Activated T-helper 1 cell treated with anti-CD3 and anti-CD28 coated beads, Interleukin-2, amount 50 U/mL, for 16 hours (primary cell): ENCODE data around the gene TMEM184B.
A peak's percentile ranks its signal among the peaks of the same experiment; 100 is the strongest.

Source experiments
- DNase-seq, 2 donors: peaks; one replicate each; pipeline ENCODE4 v3.0.0-alpha.2; 2020; ENCODE audit warnings: low read depth in 1 of 2, low spot score in 1 of 2

TMEM184B gene

GRCh38 chr22:38272373-38273134 lies at the start of gene TMEM184B:
TMEM184B (minus strand) TSS chr22:38273010; CDS start chr22:38247961, 25,049 bp downstream.
- DNase-seq, result peak; percentile 58 to 75

DNA sequence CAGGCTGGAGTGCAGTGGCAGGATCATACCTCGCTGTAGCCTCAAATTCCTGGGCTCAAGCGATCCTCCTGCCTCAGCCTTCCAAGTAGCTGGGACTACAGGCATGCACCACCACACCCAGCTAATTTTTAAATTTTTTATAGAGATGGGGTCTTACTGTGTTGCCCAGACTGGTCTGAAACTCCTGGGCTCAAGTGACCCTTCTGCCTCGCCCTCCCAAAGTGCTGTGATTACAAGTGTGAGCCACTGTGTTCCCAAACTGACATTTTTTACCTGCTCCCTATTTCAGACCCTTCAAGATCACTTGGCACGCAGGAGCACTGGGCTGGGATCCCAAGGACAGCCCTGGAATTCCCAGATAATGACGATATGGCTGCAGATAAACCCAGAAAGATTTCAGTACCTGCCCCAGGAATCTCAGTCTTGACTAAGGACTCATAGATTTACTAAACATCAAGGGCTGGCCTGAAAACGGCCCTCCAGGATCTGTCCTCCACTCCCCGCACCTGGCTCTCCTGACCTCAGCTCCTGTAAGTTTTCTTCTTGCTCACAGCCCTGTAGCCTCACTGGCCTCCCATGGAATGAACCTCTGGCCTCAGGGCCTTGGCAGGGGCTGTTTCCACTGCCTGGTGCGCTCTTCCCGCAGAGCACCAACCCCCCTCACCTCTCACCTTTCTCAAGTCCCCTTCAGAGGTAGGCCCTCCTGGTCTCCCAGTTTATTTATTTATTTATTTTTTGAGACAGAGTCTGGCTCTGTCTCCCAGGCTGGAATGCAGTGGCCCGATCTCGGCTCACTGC lies 48.0 kb upstream of the TMEM184B start:
- DNase-seq, result no peak

- DNase-seq, result no peak
These were observed 46.3 kb upstream of the TMEM184B start for GRCh38 chr22:38318792-38319773.

DNA sequence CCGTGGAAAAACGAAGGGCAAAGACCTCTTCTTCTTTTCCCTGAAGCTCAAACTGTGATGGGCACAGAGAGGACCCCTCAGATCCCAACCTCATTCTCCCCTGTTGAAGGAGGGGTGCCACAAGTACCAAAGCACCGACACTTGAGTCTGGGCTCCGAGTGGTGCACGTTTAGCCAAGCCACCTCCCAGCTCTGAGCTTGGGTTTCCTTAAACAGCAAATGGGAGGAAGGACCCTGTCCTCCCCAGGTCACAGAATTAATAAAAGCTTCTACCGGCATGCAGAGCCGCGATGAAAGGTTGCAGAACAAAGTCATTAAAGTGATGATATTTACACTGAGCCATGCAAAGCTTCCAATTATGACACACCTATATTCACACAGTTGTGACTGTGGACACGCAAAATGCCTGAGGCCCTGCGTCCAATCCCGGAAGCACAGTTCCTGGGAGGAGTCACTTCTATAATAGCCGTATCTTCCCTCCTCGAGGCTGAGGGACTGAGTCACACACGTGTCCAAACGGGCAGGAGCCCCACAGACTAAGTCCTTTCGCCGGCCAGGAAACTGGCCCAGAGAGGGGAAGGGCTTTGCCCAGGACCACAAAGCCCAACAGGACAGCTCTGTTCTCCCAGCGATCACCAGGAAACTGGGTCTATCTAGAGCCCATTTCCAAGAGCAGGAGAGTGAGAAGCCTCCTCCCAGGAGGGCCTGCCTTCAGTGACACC lies 45.3 kb upstream of the TMEM184B start:
- DNase-seq, result no peak

DNA sequence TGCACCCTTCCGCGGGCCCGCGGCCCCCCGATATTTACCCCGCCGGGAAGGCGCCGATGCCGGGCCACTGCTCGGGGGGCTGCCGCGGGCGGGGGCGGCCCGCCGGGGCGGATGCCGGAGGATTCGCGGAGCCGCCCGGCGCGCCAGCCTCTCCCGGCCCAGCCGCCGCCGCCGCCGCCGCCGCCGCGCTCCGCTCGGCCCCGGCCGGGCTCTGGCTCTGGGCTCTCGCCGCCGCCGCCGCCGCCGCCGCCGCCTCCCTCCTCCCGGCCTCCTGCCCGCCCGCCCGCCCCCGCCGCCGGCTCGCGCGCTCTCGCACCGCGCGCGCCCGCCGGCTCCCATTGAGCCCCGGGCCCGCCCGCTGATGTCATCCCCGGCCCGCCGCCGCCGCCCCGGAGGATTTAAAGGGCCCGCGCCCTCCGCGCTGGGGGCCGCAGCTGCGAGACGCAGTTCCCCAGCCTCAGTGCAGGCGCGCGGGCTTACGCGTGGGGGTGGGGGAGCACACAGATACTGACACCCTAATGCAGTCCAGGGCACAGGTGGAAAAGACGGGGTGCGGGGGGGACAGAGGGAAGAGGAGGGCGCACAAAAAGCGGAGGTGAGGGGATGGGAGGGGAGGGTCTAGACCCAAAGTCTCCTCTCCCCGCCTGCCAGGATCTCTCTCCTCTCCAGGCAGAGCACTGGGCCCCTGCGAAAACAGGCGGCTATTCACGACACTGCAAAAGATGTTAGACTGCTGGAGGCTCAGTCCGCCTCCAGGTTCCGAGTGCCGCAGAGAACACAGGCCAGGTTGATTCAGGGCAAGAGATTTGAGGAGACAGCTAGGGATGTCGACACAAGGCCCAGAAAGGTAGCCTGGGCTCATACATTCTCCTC lies 44.5 kb upstream of the TMEM184B start, which contains the start of gene CSNK1E:
TSS of gene CSNK1E (minus strand) at position 312 of the 873 bp plus-strand sequence. CDS start 3,276 bp downstream, outside the sequence.
- peak; percentile 45 to 58 for DNase-seq

- peak in 1 of 2 donors; percentile 34 for DNase-seq
These were observed 43.7 kb upstream of the TMEM184B start for GRCh38 chr22:38316364-38317121.

DNA sequence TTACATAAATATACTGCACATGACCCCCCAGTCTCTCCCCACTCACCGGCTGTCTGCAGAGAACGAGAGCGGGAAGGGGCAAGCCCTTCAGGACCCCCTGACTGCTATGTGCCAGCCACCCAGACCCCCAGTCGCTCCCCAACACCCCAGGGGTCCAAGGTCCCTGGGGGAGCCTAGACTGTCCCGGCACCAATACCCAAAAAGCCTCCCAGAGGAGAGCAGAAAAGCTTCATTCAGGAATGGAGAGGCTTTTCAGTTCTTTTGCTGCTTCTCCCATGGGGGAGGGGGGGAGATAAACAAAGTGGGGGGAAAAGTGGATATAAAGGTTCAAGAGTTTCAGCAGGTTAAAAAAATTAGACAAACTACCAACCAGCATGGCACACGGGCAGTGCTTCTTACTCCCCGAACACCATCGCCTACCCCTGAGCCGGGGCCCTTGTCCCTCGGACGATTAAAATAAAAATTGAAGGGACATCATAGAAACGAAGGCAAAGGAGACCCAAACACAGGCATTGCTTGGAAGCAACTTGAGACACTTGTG lies 43.1 kb upstream of the TMEM184B start:
- no peak for DNase-seq

- no peak for DNase-seq
These were observed 42.4 kb upstream of the TMEM184B start for GRCh38 chr22:38314933-38315822.

GRCh38 chr22:38314051-38314932 lies 41.5 kb upstream of the TMEM184B start:
- no peak for DNase-seq

DNA sequence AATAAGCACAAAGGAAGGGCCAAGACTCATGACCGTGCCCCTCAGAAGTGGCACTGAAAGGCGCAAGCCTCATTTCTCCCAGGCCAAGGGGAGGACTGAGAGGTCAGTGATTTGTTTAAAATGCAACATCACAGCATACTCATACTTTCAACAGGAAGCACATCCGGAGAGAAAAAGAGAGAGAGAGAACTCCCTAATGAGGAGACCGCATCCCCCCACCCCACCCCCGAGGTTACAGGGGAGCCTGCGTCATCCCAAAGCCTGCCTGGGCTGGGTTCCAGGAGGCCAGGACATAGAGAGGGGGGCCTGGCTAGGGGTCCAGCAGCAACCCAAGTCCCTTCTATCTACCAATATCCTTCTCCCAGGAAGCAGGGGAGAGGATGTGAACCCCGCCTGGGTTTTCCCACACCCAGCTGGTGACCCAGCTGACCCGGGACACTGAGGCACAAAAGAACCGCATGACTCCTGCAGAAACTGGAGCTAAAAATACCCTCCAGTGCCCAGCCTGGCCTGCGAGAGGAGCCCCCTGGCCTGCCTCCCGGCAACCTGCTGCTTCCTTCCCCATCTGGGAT lies 40.7 kb upstream of the TMEM184B start:
- DNase-seq, result no peak

DNA sequence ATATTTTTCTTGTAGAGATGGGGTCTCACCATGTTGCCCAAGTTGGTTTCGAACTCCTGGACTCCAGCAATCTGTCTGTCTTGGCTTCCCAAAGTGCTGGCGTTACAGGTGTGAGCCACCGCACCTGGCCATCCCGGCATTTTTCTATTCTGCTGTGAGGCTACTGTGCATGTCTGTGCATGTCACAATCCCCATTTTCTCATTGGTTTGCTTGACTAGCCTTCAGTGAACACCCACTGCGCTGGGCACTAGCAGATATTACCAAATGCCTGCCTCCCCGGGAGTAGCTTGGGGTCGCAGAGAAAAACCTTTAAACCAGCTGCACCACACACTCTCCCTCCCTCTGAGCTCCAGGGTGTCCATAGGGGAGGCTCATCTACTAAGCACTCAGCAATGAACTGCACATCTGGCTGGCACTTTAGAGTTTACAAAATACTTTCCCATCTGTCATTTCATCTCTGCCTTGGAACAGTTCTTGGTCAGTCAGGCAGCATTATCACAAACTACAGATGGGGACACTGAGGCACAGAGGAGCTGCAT lies 39.5 kb upstream of the TMEM184B start:
- DNase-seq, result no peak

DNA sequence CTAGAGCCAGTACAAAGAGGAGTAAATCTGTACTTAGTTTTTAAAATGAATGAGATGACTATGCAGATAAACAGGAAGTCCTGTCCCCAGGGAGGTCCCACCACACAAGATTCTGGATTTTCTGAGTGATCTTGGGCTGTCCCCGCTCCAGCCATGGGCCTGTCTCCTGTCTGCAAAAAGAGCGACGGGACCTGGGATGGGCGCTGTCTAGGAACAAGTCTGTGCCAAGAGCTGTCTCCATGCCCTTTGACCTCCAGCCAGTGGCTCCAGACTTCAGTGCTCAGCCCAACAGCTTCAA lies 38.5 kb upstream of the TMEM184B start:
- no peak for DNase-seq

DNA sequence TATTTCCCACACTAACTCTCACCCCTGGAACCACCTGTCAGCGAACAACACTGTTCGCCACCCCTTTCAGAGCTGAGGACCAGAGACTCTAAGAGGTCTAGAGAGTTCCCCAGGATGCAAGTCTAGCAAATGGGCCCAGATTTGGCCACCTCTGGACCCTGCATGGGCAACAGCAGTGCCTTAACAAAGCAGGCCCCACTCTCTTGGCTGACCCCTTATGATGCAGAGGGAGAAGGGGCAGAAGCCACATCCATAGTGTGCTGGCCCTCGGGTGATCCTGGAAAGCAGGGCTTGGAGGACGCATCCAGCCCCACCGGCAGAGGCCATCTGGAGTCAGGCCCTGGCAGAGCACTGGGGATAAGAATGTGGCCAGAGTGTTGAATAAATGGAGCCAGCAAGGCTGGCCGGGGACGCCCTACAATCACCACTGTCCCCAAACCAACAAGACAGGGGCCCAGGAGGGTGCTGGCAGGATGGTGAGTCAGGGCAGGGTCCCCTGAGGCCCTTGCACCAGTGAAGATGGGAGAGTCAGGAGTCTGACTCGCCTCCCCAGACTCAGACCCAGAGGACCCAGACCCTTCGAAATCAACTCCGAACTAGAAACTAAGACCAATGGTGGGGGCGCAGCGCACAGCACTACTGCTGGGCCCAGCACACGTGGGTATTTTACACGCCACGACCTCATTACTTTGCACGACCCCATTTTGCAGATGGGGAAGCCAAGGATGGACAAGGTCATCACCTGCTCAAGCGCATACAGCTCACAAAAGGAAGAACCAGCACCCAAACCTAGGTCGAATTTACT lies 37.9 kb upstream of the TMEM184B start:
- no peak for DNase-seq

DNA sequence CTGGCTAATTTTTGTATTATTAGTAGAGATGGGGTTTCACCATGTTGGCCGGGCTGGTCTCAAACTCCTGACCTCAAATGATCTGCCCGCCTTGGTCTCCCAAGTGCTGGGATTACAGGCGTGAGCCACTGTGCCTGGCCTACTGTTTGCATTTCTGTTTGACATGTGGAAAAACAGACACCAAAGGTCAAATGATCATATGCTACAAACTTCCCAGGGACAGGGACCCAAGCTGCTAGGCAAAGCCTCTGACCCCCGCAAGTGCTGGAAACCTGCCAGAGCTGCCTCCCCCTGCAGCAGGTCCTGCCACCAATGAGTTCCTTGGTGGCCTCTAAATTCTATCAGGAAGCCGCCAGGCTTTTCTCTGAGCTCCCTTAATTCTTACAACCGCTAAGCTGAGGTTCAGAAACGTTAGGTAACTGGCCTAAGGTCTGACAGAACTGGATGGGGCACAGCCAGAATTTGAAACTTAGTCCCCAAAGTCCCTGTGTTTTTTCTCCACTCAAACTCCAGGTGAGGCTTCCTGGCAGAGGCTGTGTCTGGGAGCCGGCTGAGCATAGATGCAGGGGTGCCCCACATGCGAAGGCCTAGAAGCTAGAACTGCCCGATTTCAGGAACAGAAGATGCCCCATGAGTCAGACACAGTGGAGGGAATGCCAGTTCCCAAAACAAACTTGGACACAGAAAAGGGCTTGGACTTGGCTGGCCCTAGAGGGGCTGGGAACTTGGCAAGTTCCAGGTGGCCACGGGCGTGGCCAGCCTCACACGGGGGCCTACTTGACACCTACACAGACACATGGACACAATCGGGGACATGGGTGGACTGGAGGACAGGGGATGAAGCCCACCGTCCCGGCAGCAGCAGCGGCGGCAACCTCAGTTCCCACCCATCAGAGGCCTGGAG lies 37.1 kb upstream of the TMEM184B start:
- no peak for DNase-seq
